GM18861 (cell line): ENCODE measurements around the gene C10orf62.
"Not testable (repeated sequence)": the region's sequence is repeated elsewhere in the genome, so short reads cannot be mapped to it uniquely, and the experiment has no call there.

Source experiments
- ATAC-seq: cut with Tn5 transposase; IDR thresholded peaks from one replicate; pipeline ENCODE4 v1.9.1; 2021; ENCODE audit not compliant: unreplicated experiment

Gene C10orf62

GRCh38 chr10:97563337-97563736 lies 26.2 kb upstream of the C10orf62 start:
- ATAC-seq, result no peak

- no peak for ATAC-seq
These were observed 24.7 kb upstream of the C10orf62 start for GRCh38 chr10:97564776-97565175.

- ATAC-seq, result no peak
These were observed 23.1 kb upstream of the C10orf62 start for GRCh38 chr10:97566336-97566996.

GRCh38 chr10:97567891-97568290 lies 21.6 kb upstream of the C10orf62 start:
- ATAC-seq, result no peak

GRCh38 chr10:97570146-97570788 lies 19.3 kb upstream of the C10orf62 start:
- ATAC-seq, result no peak

- no peak for ATAC-seq
These were observed 18.6 kb upstream of the C10orf62 start for GRCh38 chr10:97570789-97571471.

GRCh38 chr10:97571622-97572021 lies 17.9 kb upstream of the C10orf62 start:
- ATAC-seq, result no peak

- ATAC-seq, result no peak
These were observed 17.1 kb upstream of the C10orf62 start, which contains the start of gene ANKRD2 for GRCh38 chr10:97572214-97572989. ANKRD2 (plus strand) TSS chr10:97572779; CDS start chr10:97572789, 10 bp downstream.

GRCh38 chr10:97573021-97573420 lies 16.5 kb upstream of the C10orf62 start:
- ATAC-seq, result no peak

- no peak for ATAC-seq
These were observed 15.8 kb upstream of the C10orf62 start for GRCh38 chr10:97573672-97574071.

- ATAC-seq, result no peak
These were observed 15.0 kb upstream of the C10orf62 start for GRCh38 chr10:97574374-97575126.

GRCh38 chr10:97575127-97575668 lies 14.3 kb upstream of the C10orf62 start:
- no peak for ATAC-seq

- ATAC-seq, result not testable (repeated sequence)
These were observed 13.0 kb upstream of the C10orf62 start for GRCh38 chr10:97576487-97576886.

- no peak for ATAC-seq
These were observed 11.8 kb upstream of the C10orf62 start for GRCh38 chr10:97577701-97578100.

GRCh38 chr10:97578171-97578844 lies 11.2 kb upstream of the C10orf62 start:
- no peak for ATAC-seq

- no peak for ATAC-seq
These were observed 8.8 kb upstream of the C10orf62 start for GRCh38 chr10:97580421-97581367.

GRCh38 chr10:97582169-97582568 lies 7.4 kb upstream of the C10orf62 start:
- ATAC-seq, result no peak

- no peak for ATAC-seq
These were observed 6.0 kb upstream of the C10orf62 start for GRCh38 chr10:97583476-97583875.
